HepG2 (cell line): ENCODE measurements around the gene PTCRA. TPM values are rescaled to one million over a fixed set of nuclear protein-coding genes. Genes with fewer than 3 reads are reported as not detected.

ENCODE experiments used
- CBX1 ChIP-seq: IDR thresholded peaks from one replicate; pipeline ENCODE4 v1.6.1; 2016; ENCODE audit warnings: antibody characterized with exemption, low read depth
- FOXC1 ChIP-seq: sonication (generic); formaldehyde crosslinking; IDR thresholded peaks from 2 replicates; pipeline ENCODE4 v1.8.0; 2022; ENCODE audit warnings: mild to moderate bottlenecking, missing genetic modification reagents, borderline replicate concordance
- MIXL1 ChIP-seq: IDR thresholded peaks from 2 replicates; pipeline ENCODE4 v1.6.1; 2016
- ZNF124 ChIP-seq: sonication (generic); formaldehyde crosslinking; IDR thresholded peaks from 2 replicates; pipeline ENCODE4 v1.4.0; 2020; ENCODE audit warnings: missing genetic modification reagents
- ZNF235 ChIP-seq: sonication (generic); formaldehyde crosslinking; IDR thresholded peaks from 2 replicates; pipeline ENCODE4 v1.8.1; 2023; ENCODE audit warnings: mild to moderate bottlenecking, missing genetic modification reagents, borderline replicate concordance
- ZNF260 ChIP-seq: sonication (generic); formaldehyde crosslinking; IDR thresholded peaks from 2 replicates; pipeline ENCODE4 v1.4.0; 2020; ENCODE audit warnings: missing genetic modification reagents, low read depth, mild to moderate bottlenecking, borderline replicate concordance
- ZNF549 ChIP-seq: sonication (generic); formaldehyde crosslinking; IDR thresholded peaks from 2 replicates; pipeline ENCODE4 v1.5.0; 2020; ENCODE audit warnings: missing genetic modification reagents
- ZNF577 ChIP-seq: sonication (generic); formaldehyde crosslinking; IDR thresholded peaks from 2 replicates; pipeline ENCODE4 v1.4.0; 2020; ENCODE audit warnings: mild to moderate bottlenecking, low read depth, missing genetic modification reagents, borderline replicate concordance
- ZNF749 ChIP-seq: sonication (generic); formaldehyde crosslinking; IDR thresholded peaks from 2 replicates; pipeline ENCODE4 v1.8.0; 2022; ENCODE audit warnings: mild to moderate bottlenecking, missing genetic modification reagents, moderate library complexity, borderline replicate concordance
- ZNF775 ChIP-seq: sonication (generic); formaldehyde crosslinking; IDR thresholded peaks from 2 replicates; pipeline ENCODE4 v1.4.0; 2020; ENCODE audit warnings: missing genetic modification reagents, mild to moderate bottlenecking, moderate library complexity, borderline replicate concordance
- ZSCAN22 ChIP-seq: sonication (generic); formaldehyde crosslinking; IDR thresholded peaks from 2 replicates; pipeline ENCODE4 v1.4.0; 2020; ENCODE audit warnings: mild to moderate bottlenecking, missing genetic modification reagents
- polyA plus RNA-seq, 8 experiments: library from polyadenylated mRNA; depleted of rRNA in 3 of 8; stranded (reverse) in 7 of 8; unstranded in 1 of 8; fragments of >200 nt; fragmentation: Illumina TruSeq in 4 of 8; extraction: Trizol in 4 of 8; gene quantifications; 2 replicates each; pipeline versions ENCODE4 v1.2.1 to v1.2.3, GENCODE V29; 2011 to 2016; ENCODE audit warnings: low read depth in 4 of 8, missing spikeins in 1 of 8, mixed read lengths in 1 of 8; ENCODE audit not compliant: insufficient read depth in 1 of 8
- total RNA-seq, 5 experiments: library from RNA; depleted of rRNA; stranded (reverse); fragments of >200 nt; fragmentation: Illumina TruSeq; extraction: Trizol; gene quantifications; 2 replicates each; pipeline ENCODE4 v1.2.3, GENCODE V29; 2016; ENCODE audit warnings: low read depth in 1 of 5
- TF ChIP-seq, protein P1 (sequence below): sonication (generic); formaldehyde crosslinking; IDR thresholded peaks from 2 replicates; pipeline ENCODE4 v1.5.1; 2020; ENCODE audit warnings: missing genetic modification reagents, mild to moderate bottlenecking, borderline replicate concordance
- TF ChIP-seq, protein P2 (sequence below): sonication (generic); formaldehyde crosslinking; IDR thresholded peaks from 2 replicates; pipeline ENCODE4 v1.5.1; 2020; ENCODE audit warnings: mild to moderate bottlenecking, missing genetic modification reagents

PTCRA gene
- total and polyA plus RNA-seq, 2 of the 13 experiments (the other 11 are each of a cell fraction or from before 2014, with no cell fraction given) = not detected

DNA sequence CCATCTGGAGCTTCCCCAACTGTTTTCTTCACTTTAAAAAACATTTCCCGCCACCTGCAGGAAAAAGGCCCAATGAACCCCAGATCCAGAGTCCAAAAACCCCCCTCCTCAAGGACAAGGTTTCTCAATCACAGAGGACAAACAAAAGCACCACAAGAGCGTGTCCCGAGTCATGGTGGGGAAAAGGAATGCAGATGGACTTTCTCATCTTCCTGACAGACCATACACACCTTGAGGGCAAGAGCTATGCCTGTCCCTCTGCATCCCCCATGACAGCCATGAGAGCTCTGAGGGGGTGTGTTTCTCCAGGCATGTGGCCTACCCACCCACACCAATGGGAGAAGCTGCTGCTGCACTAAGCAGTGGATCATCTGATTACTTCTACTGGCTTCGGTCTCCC, 54.1 kb downstream of the PTCRA start (continued):
- TF ChIP-seq, protein P1, sequence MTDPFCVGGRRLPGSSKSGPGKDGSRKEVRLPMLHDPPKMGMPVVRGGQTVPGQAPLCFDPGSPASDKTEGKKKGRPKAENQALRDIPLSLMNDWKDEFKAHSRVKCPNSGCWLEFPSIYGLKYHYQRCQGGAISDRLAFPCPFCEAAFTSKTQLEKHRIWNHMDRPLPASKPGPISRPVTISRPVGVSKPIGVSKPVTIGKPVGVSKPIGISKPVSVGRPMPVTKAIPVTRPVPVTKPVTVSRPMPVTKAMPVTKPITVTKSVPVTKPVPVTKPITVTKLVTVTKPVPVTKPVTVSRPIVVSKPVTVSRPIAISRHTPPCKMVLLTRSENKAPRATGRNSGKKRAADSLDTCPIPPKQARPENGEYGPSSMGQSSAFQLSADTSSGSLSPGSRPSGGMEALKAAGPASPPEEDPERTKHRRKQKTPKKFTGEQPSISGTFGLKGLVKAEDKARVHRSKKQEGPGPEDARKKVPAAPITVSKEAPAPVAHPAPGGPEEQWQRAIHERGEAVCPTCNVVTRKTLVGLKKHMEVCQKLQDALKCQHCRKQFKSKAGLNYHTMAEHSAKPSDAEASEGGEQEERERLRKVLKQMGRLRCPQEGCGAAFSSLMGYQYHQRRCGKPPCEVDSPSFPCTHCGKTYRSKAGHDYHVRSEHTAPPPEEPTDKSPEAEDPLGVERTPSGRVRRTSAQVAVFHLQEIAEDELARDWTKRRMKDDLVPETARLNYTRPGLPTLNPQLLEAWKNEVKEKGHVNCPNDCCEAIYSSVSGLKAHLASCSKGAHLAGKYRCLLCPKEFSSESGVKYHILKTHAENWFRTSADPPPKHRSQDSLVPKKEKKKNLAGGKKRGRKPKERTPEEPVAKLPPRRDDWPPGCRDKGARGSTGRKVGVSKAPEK (CRISPR knock-in tag) = 0 out of 2 replicates have a peak, but pooled peaks have one; percentile 28
- no peak for TF ChIP-seq CBX1
- TF ChIP-seq ZNF749 = no peak
- no peak for TF ChIP-seq ZNF124 (CRISPR knock-in tag)
- TF ChIP-seq FOXC1 (CRISPR knock-in tag) = no peak
- TF ChIP-seq ZNF577 = no peak
- no peak for TF ChIP-seq ZSCAN22 (CRISPR knock-in tag)
- TF ChIP-seq ZNF260 (CRISPR knock-in tag) = no peak
- no peak for TF ChIP-seq MIXL1 (CRISPR knock-in tag)
- no peak for TF ChIP-seq ZNF549 (CRISPR knock-in tag)
- TF ChIP-seq, protein P2, sequence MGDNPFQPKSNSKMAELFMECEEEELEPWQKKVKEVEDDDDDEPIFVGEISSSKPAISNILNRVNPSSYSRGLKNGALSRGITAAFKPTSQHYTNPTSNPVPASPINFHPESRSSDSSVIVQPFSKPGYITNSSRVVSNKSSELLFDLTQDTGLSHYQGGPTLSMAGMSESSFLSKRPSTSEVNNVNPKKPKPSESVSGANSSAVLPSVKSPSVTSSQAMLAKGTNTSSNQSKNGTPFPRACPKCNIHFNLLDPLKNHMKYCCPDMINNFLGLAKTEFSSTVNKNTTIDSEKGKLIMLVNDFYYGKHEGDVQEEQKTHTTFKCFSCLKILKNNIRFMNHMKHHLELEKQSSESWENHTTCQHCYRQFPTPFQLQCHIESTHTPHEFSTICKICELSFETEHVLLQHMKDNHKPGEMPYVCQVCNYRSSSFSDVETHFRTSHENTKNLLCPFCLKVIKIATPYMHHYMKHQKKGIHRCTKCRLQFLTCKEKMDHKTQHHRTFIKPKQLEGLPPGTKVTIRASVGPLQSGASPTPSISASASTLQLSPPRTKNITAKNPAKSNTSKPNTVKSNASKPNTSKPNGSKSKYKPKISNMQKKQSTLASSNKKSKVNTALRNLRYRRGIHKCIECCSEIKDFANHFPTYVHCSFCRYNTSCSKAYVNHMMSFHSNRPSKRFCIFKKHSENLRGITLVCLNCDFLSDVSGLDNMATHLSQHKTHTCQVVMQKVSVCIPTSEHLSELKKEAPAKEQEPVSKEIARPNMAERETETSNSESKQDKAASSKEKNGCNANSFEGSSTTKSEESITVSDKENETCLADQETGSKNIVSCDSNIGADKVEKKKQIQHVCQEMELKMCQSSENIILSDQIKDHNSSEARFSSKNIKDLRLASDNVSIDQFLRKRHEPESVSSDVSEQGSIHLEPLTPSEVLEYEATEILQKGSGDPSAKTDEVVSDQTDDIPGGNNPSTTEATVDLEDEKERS (CRISPR knock-in tag) = 0 out of 2 replicates have a peak, but pooled peaks have one; percentile 33
- TF ChIP-seq ZNF235 (CRISPR knock-in tag) = no peak
- no peak for TF ChIP-seq ZNF775 (CRISPR knock-in tag)
